ENCODE results near the gene RERE.

Gene RERE

DNA sequence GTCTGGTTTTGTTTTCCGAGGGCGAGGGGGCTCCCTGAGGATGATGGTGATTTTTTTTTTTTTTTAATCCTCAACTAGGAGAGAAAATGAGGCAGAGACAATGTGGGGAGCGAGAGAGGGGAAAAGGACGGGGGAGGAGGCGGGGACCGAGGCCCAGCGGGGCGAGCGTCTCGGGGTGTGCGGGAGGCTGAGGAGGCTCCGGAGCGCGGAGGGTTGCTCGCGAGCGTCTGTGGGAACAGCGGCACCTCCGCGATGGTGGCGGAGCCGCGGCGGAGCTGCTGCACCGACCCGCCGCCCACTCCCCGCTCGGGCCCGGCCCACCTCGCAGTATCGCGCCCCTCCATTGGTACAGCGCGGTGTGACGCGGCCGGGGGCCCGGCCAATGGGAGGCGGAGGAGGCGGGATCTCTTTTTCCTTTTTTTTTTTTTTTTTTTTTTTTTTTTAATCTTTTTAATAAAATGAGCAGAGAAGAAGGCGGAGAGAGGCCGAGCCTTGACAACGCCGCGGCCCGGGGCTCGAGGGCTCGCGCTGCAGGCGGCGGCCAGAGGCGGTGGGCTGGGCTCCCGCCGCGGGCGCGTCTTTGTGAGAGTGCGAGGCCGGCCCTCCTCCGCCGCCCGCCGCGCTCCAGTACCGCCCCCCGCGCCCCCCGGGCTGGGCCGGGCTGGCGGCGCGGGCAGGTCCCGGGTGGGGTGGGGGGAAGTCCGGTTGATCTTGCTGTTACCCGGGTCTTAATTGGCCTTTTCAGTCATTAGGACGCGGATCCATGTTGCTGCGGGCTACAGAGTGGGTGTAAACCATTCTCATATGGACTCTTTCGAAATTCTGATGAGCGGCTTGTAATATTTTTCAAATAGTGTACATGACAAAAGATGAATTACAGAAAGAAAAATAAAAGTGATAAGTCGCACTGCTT, at the start of gene RERE:
RERE (minus strand) TSS at position 229 of the 913 bp plus-strand sequence.
- peak; percentile 95 to 97 for DNase-seq

DNA sequence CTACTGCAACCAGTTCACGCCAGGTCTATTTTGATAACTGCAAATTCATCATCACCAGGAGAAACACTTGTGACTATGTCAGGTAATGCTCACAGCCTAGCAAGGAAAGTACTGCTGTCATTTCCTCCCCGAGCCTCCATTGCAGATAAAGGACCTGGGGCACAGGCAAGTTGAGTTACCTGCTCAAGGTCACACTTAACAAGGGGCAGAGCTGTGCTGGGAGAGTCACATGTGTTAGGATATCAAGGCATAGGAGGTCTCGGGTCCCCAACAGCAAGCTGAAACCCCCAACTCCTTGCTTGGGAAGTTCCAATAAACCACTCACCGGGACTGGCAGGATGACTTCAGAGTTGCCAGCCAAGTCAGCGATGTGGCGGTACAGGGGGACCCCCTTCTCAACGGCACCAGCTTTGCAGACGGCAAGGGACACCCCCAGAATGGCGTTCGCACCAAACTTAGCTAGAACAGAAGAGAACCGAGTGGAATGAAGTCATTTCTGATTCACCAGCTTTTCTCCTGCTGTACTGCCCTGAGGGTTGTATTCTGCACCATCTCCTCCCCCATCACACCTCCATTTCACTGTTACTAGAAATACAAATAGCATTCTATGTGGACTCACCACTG, 49.5 kb upstream of the RERE start:
- DNase-seq: no peak

DNA sequence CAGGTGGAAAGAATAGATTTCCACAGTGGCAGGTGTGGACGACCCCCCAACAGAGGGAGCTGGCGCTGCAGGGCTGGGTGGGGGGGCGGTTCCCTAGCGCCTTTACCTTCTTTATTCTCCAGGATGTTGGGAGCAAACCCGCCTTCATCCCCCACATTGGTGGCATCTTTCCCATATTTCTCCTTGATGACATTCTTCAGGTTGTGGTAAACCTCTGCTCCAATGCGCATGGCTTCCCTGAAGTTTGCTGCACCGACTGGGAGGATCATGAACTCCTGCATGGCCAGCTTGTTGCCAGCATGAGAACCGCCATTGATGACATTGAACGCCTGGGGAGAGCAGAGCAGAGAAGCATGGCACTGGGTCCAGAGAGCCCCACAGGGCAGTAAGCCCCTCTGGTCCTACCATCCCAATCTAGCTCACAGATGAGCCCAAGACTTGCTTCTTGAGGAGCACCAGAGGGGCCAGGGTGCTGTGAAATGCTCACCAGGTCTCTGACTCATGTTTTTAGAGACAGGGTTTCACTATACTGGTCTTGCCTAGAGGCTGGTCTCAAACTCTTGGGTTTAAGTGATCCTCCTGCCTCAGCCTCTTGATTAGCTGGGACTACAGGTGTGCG, 48.8 kb upstream of the RERE start:
- DNase-seq: no peak

DNA sequence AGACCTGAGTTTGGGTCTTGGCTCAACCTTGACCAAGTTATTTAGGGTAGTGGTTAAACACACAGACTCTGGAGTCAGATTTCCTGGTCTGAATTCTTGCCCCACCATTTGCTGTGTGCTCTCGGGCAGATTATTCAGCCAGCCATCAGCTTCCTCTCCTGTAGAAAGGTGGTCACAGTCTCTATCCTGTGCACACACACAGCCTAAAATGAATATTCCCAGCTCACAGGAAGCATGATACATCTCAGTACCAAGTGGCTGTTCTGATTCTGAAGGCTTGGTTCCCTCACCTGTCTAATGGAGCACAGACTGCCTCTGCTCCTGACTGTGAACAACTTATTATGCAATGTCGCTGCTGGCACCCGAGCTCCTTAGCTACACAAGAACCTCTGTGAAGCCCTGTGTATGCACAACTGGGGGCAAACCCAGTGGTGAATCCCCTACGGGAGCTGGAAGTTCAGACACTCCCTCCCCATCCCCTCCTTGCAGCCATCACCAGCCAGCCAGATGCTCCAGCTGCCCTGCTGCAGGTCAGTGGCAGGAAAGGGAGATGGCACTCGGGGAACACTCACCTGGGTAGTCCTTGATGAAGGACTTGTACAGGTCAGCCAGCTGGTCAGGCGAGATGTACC, 47.4 kb upstream of the RERE start:
- no peak for DNase-seq

DNA sequence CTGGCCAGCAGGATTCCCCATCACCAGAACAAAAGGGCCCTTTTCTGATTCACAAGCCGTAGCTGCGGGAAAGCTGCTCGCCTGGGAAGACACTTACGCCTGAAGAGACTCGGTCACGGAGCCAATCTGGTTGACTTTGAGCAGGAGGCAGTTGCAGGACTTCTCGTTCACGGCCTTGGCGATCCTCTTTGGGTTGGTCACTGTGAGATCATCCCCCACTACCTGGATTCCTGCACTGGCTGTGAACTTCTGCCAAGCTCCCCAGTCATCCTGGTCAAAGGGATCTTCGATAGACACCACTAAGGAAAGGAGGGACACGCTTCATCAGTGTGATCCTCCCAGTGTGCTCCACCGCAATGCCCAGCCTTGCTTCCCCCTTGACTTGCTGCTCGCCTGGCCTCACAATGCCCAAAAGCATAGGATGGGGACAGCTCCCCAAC, 46.4 kb upstream of the RERE start:
- DNase-seq: no peak

DNA sequence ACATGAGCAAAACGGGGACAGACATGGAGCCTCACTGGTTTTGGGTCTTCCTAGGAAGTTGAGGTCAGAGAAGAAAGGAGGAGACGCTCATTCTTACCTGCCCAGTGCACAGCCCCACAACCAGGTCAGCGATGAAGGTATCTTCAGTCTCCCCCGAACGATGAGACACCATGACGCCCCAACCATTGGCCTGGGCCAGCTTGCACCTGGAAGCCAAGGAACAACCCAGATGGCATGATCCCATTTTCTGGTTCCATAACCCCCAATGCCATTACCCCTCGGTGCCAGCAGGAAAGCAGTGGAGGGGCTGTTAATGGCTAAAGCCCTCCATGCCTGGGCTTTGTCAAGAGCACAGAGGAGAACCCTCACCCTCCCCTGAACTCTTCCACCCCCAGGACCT, 45.7 kb upstream of the RERE start:
- DNase-seq: no peak

DNA sequence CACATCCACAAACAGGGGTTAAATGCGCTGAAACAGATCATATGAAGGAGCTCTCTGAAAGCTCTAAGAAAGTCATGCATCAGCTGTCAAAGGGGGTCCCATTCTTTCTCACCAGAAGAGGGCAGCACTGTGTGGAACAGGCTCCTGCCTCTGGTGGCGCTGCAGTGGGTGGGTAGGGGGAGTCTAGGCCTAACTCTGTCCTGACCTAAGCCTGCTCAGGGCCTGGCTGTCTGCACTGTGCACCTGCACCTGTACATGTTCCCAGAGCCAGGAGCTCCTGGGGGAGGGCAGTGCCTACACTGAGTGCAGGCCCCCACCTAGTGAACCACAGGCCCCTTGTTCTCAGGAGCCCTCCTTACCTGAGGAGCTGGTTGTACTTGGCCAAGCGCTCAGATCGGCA, 45.1 kb upstream of the RERE start:
- DNase-seq: peak; percentile 27 to 57

DNA sequence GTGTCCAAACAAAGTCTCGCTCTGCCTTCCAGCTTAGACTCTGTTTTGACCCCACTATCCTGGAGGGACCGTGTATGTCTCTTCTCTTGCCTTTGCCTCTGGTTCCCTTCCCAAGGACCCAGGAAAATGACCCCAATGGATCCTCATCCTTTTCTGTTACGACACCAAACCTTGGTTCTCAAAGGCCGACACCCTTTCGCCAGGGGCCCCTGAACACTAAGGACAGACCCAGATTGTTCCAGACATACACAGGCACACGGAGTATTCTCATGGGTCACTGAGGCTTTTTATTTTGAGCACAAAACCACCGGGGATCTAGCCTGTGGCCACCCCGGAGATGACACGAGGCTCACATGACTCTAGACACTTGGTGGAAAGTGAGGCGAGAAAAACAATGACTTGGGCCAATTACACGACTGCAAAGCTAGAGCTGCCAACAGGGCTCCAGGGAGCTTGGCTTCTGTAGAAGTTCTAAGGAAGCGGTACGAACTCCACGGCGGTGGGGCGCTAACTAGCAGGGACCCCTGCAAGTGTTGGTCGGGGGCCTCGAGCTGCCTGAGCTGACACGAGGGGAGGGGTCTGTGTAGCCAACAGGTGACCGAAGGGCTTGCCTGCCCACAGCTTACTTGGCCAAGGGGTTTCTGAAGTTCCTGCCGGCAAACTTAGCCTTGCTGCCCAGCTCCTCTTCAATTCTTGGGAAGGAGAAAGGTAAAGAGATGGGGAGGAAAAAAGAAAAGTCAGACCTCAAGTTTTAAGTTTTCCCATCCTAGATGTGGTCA, 43.5 kb upstream of the RERE start:
- no peak for DNase-seq

DNA sequence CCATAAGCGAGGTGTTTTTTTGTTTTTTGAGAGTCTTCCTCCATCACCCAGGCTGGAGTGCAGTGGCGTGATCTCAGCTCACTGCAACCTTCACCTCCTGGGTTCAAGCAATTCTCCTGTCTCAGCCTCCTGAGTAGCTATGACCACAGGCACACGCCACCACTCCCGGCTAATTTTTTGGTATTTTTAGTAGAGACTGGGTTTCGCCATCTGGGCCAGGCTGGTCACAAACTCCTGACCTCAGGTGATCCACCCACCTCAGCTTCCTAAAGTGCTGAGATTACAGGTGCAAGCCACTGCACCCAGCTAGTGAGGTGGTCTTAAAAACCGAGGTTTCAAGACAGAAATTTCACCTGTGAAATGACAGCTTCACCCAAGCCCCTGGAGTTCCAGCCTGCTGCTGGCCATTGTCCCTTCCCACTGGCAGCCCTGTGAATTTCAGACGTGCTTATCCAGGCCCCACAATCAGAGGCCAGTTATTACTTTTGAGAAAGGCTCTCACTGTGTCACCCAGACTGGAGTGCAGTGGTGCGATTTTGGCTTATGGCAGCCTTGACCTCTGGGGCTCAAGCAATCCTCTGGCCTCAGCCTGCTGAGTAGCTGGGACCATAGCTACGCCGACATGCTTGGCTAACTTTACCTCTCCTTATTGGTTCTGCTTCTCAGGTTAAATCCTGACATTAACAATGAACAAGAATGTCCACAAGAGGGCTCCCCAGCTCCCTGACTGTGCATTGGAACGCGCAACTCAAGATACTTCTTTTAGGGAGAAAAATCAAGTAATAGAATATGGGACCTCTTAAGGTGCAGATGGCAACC, 41.7 kb upstream of the RERE start:
- peak; percentile 47 to 71 for DNase-seq

DNA sequence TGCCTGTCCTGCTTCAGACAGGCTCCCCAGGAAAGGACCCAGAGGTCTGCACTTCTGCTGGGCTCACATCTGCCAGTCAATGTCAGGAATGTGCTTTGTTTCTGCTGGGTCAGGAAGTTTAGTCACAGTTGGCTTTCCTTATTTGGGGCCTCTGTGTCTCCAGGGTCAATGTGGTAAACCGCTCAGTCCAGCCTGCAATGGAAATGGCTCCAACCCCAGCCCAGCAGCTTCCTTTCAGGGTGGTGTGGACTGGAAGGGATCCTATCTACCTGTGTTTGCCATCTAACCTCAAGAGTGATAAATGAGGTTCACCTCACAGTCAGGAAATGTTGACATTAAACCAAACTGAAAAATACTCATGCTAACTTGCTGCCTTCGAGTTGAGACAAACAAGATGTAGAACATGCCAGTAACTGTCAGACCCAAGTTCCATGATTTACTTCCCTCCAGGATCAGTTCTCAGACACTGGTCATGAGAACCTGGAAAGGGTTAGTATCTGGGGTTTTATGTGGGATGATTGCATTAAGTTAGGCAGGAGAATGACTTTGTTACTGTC, 40.8 kb upstream of the RERE start:
- DNase-seq: no peak

DNA sequence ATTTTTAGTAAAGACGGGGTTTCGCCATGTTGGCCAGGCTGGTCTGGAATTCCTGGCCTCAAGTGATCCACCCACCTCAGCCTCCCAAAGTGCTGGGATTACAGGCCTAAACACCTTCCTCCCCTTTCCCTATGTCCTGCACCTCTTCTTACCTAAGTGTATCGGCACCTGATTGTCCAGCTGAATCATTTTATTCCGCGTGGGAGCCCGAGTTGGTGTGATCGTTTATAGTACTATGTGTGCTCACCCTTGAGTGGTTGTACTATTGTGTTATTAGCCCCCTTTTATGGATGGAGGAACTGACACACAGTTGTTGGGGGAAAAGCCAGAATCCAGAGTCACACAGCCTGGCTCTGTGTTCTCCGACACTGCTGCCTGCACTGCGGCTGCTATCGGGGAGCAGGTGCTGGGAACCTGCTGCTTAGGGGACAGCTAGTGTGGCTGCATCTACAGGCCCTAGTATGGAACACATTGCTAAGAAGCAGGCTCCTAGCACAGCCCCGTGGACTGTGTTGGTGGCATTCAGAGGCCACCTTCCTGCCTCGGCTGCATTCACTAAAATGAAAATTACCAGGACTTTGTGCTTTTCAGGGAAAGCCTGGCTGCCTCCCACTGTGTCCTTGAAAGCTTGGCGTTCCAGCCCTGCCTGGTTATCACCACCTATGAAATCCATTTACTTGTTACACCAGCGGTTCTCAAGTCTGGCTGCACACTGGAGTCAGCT, 39.4 kb upstream of the RERE start:
- DNase-seq: no peak

DNA sequence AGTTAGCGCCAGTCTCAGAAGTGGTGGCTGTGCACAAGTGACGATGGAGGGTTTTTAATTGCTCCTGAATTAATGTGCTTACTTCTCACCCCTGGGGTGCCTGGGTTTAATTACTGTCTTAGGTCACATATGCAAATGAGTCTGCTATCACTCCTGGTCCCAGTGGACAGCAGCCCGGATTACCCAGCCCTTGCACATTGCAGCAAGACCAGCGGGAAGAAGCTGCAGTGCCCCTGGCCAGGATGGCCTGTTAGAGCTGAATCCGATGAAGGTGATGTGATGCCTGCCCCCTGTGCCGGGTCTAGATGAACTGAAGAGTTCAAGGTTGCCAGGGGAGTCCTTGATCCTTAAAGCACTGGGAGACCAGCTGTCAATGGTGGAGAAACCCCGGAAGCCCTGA, 36.8 kb upstream of the RERE start:
- DNase-seq: no peak

DNA sequence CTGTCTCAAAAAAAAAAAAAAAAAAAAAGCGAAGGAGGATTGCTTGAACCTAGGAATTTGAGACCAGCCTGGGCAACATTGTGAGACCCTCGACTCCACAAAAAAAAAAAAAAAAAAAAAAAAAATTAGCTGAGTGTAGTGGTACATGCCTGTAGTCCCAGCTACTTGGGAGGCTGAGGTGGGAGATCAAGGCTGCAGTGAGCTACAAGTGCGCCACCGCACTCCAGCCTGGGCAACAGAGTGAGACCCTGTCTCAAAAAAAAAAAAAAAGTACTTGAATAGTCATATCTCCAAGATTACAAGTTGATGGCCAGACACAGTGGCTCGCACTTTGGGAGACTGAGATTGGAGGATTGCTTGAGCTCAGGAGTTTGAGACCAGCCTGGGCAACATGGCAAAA, 33.6 kb upstream of the RERE start:
- no peak for DNase-seq

DNA sequence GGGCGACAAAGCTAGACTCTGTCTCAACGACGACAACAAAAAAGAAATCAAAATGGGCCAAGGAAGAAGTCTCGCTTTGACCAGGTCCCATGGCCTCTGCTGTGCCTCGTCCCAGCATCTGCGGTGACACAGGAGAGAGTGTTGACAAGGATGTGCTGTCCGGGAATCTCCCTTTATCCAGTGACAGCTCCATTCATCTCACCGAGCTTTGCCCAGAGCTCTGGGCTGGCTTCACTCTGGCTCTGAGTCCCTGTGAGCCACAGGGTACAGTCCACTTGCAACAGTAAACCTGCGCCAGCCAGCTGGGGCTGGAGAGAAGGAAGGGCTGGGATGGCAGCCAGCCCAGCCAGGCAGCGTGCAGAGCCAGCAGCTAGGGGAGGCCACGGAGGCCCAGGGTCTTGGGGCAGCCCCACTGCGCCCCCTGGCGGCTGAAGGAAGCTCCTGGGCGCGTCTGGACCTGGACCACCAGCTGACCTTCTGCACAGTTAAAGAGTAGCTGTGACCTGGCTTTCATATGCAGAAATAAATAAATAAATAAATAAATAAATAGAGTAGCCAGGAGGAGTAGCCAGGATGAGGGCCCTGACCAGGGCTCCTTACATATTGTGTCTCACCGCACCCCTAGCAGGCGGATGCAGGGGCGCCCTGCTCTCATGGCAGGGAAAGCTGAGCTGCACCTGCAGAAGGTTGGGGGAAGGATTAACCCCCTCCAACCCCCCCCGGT, 31.4 kb upstream of the RERE start:
- DNase-seq: peak; percentile 71 to 73

DNA sequence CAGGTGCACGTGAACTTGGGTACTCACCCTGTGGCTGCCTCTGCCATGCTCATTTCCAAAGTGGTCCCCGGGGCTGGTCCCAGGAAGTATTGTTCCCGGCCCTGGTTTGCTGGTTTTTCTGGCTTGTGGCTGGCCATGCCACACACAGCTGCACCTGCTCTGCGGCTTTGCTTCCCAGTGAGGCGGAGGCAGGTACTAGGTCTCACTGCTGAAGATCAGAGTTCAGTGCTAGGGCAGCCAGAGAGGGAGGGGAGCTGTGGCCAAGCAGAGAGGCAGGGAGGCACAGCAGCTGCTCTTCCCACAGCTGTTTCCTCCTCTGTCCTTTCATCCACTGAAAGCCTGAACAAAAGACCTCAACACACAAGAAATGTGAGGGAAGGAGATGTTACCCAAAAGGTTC, 30.6 kb upstream of the RERE start:
- DNase-seq: no peak

DNA sequence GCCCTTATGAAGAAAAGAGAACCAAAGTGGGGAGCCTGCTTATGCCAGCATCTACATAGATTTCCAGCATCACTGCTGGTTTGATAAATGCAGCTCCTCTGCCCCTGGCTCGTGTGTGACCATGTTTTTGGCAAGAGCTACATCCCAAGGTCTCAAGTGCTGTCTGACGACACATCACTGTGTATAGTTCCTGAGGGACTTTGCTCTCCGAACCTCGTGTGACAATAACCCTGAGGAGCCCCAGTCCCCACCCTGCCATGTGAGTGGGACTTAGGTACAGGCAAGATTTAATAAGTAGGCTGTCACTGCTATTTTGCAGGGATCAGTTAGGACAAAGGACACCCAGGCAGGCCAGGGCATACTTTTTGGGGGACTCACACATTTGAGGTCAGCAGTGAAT, 28.8 kb upstream of the RERE start:
- no peak for DNase-seq

DNA sequence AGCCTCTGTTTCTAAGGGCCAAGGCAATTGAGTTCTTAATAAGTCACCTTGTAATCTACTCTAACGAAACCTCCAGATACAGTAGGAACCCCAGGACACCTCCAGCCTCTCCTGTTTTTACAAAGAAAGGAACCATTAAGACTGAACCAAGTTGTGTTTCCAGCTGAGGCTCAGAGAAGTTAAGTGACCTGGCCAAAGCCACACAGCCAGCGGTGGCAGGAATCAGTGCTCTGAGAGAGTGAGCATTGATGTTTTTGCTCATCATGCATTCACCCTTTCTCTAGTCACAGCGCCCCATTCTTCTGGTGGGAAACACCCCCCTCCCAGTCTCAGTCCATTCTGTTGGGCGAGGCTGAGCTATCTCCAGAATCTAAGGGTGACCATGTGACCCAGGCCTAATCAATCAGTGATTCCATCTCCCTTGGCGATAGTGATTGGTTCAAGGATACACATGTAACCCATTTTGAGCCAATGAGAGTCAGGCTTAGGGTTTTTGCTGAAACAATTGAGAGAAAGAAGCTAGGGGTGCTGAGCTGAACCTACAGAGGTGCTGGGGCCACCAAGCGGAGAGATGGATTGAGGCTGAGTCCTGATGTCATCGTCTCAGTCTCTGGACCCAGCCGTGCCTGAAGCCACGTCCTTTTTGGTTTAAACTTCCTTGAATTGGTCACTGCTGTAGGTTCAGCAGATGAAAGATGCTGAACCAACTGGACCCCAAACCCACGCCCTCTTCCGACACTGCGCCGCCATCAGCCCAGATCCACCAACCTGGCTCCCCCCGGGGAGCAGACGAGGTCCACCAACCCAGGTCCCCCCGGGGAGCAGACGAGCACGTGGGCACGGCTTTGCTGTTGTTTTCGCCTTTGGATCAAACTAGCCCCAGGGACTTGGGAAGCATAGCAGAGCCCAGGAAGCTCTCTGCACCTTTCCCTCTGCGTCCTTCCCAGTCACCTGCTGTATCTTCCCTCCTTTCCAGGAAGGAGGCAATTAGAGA, 28.0 kb upstream of the RERE start:
- DNase-seq: no peak

DNA sequence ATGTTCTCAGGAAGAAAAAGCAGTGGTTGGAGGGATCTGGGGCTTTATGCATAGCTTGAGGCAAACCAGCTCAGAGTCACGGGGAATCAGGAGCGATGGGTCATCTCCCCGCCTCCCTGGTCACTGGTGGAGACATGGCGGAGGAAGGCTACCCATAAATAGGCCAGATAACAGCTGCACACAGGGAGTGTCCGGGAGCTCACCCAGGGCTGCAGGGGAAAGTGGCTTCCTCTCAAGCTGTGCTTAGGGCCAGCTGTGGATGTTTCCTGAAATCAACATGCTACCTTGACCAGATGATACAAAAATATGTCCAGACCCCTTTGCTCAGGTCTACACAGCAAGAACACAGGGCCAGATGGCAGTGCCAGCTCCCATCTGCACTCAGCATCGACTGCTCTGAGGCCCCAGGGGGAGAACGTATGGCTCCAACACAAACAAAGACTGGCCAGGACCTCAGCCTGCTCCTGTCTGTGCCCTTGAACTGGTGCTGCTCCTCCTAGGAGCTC, 27.1 kb upstream of the RERE start:
- DNase-seq: no peak
